ENCODE measurements around the gene TMEM250.

DNA sequence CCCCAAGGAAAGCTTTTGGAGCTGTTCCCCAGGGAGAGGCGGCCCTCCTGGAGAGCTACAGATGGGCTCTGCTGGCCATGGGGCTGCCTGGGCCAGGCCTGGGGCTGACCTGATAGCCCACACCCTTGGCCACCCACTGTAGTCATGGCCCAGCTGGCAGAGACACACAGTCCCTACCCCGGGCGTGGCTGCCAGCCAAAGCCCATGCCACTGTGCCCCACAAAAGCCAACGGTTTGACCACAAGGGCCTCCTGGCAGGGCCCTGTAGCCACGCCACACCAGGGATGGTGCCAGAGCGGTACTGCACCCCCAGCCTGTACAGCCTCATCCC, 38.8 kb downstream of the TMEM250 start:
- no peak for TF ChIP-seq ZNF274 (IDR thresholded peaks at IDR 0.05; ENCODE audit: low read depth, low read length)
- TF ChIP-seq YY1 (IDR thresholded peaks at IDR 0.05; ENCODE audit: insufficient read depth, insufficient read length), result no peak

All from NT2/D1 (cell line).